22Rv1 (cell line): ENCODE data around the gene SYT8.

ENCODE experiments used
- ZFX ChIP-seq: fragments of 450-650 bp; IDR thresholded peaks from 2 replicates; pipeline ENCODE4 v1.6.1; 2017; ENCODE audit warnings: antibody characterized with exemption, borderline replicate concordance
- TF ChIP-seq, protein P1 (sequence below): fragments of 450-650 bp; IDR thresholded peaks from 2 replicates; pipeline ENCODE4 v1.5.1; 2017; ENCODE audit warnings: mild to moderate bottlenecking

DNA sequence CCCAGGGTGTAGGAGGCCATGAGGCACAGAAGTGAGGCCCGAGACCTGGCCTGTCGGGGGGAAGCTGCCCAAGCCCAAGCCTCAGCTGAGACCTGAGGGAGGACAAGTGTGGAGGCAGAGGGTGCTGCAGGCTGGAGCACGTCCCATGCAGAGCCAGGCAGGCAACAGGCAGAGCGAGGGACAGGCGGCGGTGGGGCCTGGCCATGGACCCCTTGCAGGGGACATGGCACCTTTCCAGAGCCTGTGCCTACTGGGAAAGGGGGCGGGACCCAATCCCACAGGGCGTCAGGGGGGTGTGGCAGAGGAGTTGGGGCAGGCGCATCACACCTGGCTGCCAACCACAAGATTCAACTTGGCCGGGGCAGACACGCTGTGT is 8.3 kb downstream of the SYT8 start:
- TF ChIP-seq, protein P1, sequence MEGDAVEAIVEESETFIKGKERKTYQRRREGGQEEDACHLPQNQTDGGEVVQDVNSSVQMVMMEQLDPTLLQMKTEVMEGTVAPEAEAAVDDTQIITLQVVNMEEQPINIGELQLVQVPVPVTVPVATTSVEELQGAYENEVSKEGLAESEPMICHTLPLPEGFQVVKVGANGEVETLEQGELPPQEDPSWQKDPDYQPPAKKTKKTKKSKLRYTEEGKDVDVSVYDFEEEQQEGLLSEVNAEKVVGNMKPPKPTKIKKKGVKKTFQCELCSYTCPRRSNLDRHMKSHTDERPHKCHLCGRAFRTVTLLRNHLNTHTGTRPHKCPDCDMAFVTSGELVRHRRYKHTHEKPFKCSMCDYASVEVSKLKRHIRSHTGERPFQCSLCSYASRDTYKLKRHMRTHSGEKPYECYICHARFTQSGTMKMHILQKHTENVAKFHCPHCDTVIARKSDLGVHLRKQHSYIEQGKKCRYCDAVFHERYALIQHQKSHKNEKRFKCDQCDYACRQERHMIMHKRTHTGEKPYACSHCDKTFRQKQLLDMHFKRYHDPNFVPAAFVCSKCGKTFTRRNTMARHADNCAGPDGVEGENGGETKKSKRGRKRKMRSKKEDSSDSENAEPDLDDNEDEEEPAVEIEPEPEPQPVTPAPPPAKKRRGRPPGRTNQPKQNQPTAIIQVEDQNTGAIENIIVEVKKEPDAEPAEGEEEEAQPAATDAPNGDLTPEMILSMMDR, result no peak
- no peak for TF ChIP-seq ZFX
